SK-N-MC (cell line): ENCODE data around the gene PSMD7.
A peak's percentile ranks its signal among the peaks of the same experiment; 100 is the strongest.

ENCODE experiments used
- DNase-seq: peaks from one replicate; pipeline ENCODE4 v3.0.0-alpha.2; 2011; ENCODE audit warnings: low read depth, low spot score
- H3K27ac ChIP-seq: fragments of 200-600 bp; sonication (generic); 2 replicates; pipeline ENCODE4 v1.5.1; 2016; ENCODE audit warnings: mixed run types
- H3K36me3 ChIP-seq: fragments of 200-600 bp; sonication (generic); 2 replicates; pipeline ENCODE4 v1.6.1; 2017; ENCODE audit warnings: antibody characterized with exemption, low read length, mixed read lengths; ENCODE audit not compliant: insufficient read depth
- H3K4me3 ChIP-seq: fragments of 200-600 bp; sonication (generic); 2 replicates; pipeline ENCODE4 v1.5.1; 2016
- H3K9ac ChIP-seq: fragments of 200-600 bp; sonication (generic); 2 replicates; pipeline ENCODE4 v1.8.0; 2017; ENCODE audit warnings: mixed run types, mixed read lengths; ENCODE audit not compliant: insufficient read length
- H3K9me3 ChIP-seq: fragments of 200-600 bp; sonication (generic); 2 replicates; pipeline ENCODE4 v1.6.1; 2017; ENCODE audit warnings: low read depth, mild to moderate bottlenecking, antibody characterized with exemption, low read length, moderate library complexity, mixed read lengths
- EZH2 ChIP-seq: fragments of 200-600 bp; sonication (generic); IDR thresholded peaks from one replicate; pipeline ENCODE4 v1.6.1; 2017; ENCODE audit warnings: antibody characterized with exemption
- FOXP2 ChIP-seq: optimal IDR thresholded peaks from 2 replicates; pipeline ENCODE3; 2011; ENCODE audit warnings: mild to moderate bottlenecking, moderate library complexity; ENCODE audit not compliant: insufficient read depth; ENCODE audit errors: extremely low read length, control extremely low read depth
- POLR2AphosphoS5 ChIP-seq: IDR thresholded peaks from 2 replicates; pipeline ENCODE4 v1.6.1; 2012; ENCODE audit warnings: mild to moderate bottlenecking, low read depth, low read length, borderline replicate concordance

PSMD7 gene

GRCh38 chr16:74304164-74304834 lies 7.7 kb downstream of the PSMD7 start:
- TF ChIP-seq EZH2 (no peak), POLR2AphosphoS5 (no peak), FOXP2 (no peak)
- Histone ChIP-seq H3K4me3 (no peak overlapping the region), H3K36me3 (peaks cover 73% of the 10 kb centered on the region), H3K9ac (no peak overlapping the region), H3K27ac (no peak overlapping the region), H3K9me3 (no peaks in the 10 kb centered on the region)
- no peak for DNase-seq

- Histone ChIP-seq H3K9ac (no peak overlapping the region), H3K27ac (no peak overlapping the region), H3K9me3 (no peaks in the 10 kb centered on the region), H3K36me3 (peaks cover 68% of the 10 kb centered on the region), H3K4me3 (no peak overlapping the region)
- TF ChIP-seq POLR2AphosphoS5: no peak
- TF ChIP-seq FOXP2: no peak
- no peak for TF ChIP-seq EZH2
- DNase-seq: no peak
Observed at GRCh38 chr16:74304835-74305176, 8.2 kb downstream of the PSMD7 start.

- no peak overlapping the region for H3K4me3 ChIP-seq
- no peak for DNase-seq
- H3K36me3 ChIP-seq: peaks cover 63% of the 10 kb centered on the region
- H3K9me3 ChIP-seq: no peaks in the 10 kb centered on the region
- H3K27ac ChIP-seq: no peak overlapping the region
- no peak overlapping the region for H3K9ac ChIP-seq
- TF ChIP-seq POLR2AphosphoS5 (no peak), FOXP2 (no peak), EZH2 (no peak)
Observed at GRCh38 chr16:74305281-74305680, 8.7 kb downstream of the PSMD7 start.

- Histone ChIP-seq H3K27ac (0 out of 2 replicates have a peak overlapping the region, but pooled peaks have one; percentile 16), H3K9me3 (no peaks in the 10 kb centered on the region), H3K36me3 (peaks cover 54% of the 10 kb centered on the region), H3K4me3 (no peak overlapping the region), H3K9ac (no peak overlapping the region)
- TF ChIP-seq FOXP2 (no peak), POLR2AphosphoS5 (no peak), EZH2 (no peak)
- no peak for DNase-seq
Observed at GRCh38 chr16:74305978-74306784, 9.6 kb downstream of the PSMD7 start.

DNA sequence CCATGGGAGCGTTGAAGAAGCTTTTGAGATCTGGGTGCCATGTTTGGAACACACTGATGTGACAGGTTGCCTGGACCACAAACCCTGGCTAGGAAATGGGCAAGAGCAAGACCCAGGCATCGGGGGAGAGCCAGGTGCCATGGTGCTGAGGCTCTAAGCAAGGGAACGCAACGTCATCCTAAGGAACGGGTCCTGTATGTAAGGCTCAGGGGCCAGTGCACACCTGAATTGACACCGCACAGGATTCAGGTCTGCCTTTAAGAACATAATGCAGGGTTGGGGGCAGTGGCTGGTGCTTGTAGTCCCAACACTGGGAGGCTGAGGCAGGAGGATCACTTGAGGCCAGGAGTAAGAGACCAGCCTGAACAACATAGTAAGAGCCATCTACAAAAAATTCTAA lies 10.8 kb downstream of the PSMD7 start:
- Histone ChIP-seq H3K9ac (no peak overlapping the region), H3K4me3 (no peak overlapping the region), H3K27ac (no peak overlapping the region), H3K36me3 (peaks cover 42% of the 10 kb centered on the region), H3K9me3 (no peaks in the 10 kb centered on the region)
- no peak for DNase-seq
- no peak for TF ChIP-seq FOXP2
- no peak for TF ChIP-seq EZH2
- no peak for TF ChIP-seq POLR2AphosphoS5

DNA sequence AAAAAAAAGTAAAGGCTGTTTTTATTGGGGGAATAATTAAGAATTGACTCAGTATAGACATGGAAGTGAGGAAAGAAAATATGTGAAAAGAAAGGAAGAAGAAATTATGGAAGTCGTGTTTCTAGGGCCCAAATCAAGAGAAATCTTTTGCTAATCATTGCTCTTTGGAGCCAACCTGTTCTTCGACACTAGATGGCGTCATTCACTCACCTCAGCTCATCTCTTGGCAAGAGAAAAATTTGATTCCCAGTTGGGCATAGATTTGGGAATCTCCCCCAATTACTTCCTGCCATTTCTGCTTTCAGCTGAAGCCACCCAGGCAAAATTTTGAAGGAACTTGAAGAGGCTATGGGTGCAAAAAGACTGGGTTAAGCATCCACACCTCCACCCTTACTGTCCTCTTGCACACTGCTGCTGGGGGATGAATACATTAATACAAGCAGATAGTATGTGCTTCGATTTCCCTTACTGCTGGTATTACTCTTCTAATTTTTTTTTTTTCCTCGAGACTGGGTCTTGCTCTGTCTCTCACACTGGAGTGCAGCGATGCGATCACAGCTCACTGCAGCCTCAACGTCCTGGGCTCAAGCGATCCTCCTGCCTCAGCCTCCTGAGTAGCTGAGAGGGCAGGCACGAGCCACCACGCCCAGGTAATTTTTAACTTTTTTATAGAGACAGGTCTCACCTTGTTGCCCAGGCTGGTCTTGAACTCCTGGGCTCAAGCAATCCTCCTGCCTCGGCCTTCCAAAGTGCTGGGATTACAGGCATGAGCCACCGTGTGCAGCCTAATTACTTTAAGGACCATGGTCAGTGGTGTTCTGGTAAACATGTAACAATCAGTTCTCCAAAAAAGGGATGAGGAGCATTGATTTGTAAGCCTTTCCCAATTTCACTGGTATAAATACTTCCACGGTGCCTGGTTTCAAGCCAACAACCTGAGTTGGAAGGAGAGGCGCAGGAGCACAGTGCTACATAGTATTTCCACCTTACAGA lies 13.5 kb downstream of the PSMD7 start:
- peak; percentile 32 for DNase-seq

DNA sequence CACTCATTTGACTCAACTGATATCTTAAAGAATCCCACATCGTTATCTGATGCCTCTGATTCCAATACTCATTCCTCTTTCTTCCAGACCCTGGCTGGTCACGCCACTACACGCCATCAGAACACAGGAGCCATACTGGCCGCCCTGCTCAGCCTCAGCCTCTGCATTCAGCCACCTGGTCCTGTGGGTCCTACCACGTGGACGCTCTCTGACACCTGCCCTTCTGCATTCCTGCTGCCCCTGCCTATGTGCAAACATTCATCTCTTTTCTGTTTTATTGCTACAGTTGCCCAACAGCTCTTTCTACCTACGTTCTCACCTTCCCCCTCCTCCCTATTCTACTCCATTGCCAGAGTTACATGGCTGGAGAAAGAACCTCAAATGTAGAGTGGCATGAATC lies 18.4 kb downstream of the PSMD7 start:
- Histone ChIP-seq H3K9ac (no peak overlapping the region), H3K36me3 (no peaks in the 10 kb centered on the region), H3K27ac (no peak overlapping the region), H3K9me3 (no peaks in the 10 kb centered on the region), H3K4me3 (no peak overlapping the region)
- TF ChIP-seq EZH2 (no peak), POLR2AphosphoS5 (no peak), FOXP2 (no peak)
- no peak for DNase-seq

More for the DNA sequence above, 13.5 kb downstream of the PSMD7 start:
- Histone ChIP-seq H3K9ac (no peak overlapping the region), H3K27ac (no peak overlapping the region), H3K36me3 (peaks cover 15% of the 10 kb centered on the region), H3K4me3 (no peak overlapping the region), H3K9me3 (no peaks in the 10 kb centered on the region)
- TF ChIP-seq POLR2AphosphoS5 (no peak), FOXP2 (no peak), EZH2 (no peak)

GRCh38 chr16:74320707-74321106 lies 24.1 kb downstream of the PSMD7 start:
- Histone ChIP-seq H3K36me3 (no peaks in the 10 kb centered on the region), H3K9me3 (no peaks in the 10 kb centered on the region), H3K4me3 (no peak overlapping the region), H3K9ac (no peak overlapping the region), H3K27ac (no peak overlapping the region)
- TF ChIP-seq POLR2AphosphoS5 (no peak), EZH2 (no peak), FOXP2 (no peak)
- DNase-seq: no peak
